ENCODE data around the gene HIPK2.

The HIPK2 gene

DNA sequence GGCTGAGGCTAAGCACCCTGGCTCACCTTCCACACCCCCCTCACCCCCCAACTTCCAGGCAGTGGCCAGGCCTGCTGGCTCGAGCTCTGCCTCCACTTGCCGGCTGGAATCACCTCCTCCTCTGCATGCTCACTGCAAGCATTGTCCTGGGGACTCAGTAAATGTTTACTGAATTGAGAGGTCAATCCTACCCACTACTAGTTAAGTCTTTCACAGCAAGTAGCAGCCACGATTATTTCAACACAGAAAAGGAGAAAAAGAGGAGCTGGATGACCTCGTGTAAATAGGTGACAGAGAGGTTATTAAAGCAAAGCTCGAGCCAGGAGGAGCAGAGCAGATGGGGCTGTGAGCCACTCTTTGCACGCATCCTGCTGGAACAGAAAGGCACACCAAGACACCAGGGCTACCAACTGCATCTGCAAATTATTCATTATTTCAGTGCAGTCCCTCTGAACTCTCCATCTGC lies 32.1 kb downstream of the HIPK2 start:
- H3K4me2 ChIP-seq (ENCODE audit: insufficient read depth, low read length): no peak overlapping the region
- no peak for ATAC-seq (ENCODE audit: insufficient read depth, low read depth)
- TF ChIP-seq EZH2 (IDR thresholded peaks at IDR 0.05; ENCODE audit: borderline replicate concordance, low read depth, low read length, severe bottlenecking) (no peak), CTCF (IDR thresholded peaks at IDR 0.05; ENCODE audit: borderline replicate concordance, extremely low read depth, low read length, poor library complexity, severe bottlenecking) (no peak)
- H4K20me1 ChIP-seq (ENCODE audit: insufficient read depth, low read length): peaks cover 19% of the 10 kb centered on the region
- H3K9me3 ChIP-seq (ENCODE audit: insufficient read depth, low read length, severe bottlenecking): no peaks in the 10 kb centered on the region
- no peak overlapping the region for H3K9ac ChIP-seq (ENCODE audit: low read depth, low read length)
- no peak overlapping the region for H2AFZ ChIP-seq (ENCODE audit: low read depth, low read length)
- H3K79me2 ChIP-seq (ENCODE audit: insufficient read depth, low read length): no peaks in the 10 kb centered on the region; the same call in 1 of the 2 replicates
- H3K36me3 ChIP-seq (ENCODE audit: insufficient read depth, low read length): no peaks in the 10 kb centered on the region
- no peak for DNase-seq
- H3K27ac ChIP-seq (ENCODE audit: low read length): no peak overlapping the region
- H3K4me1 ChIP-seq (ENCODE audit: insufficient read depth, low read length): peaks cover 12% of the 10 kb centered on the region
- H3K27me3 ChIP-seq (ENCODE audit: insufficient read depth, low read length, poor library complexity): no peaks in the 10 kb centered on the region
- no peak overlapping the region for H3K4me3 ChIP-seq (ENCODE audit: low read depth in 1 of 2, low read length in 2 of 2)

GRCh38 chr7:139744768-139745677 lies 32.8 kb downstream of the HIPK2 start:
- Histone ChIP-seq H3K27ac (ENCODE audit: low read length) (no peak overlapping the region), H3K4me1 (ENCODE audit: insufficient read depth, low read length) (peaks cover 7% of the 10 kb centered on the region), H3K27me3 (ENCODE audit: insufficient read depth, low read length, poor library complexity) (no peaks in the 10 kb centered on the region), H3K4me3 (ENCODE audit: low read depth in 1 of 2, low read length in 2 of 2) (no peak overlapping the region), H3K36me3 (ENCODE audit: insufficient read depth, low read length) (no peaks in the 10 kb centered on the region), H3K79me2 (ENCODE audit: insufficient read depth, low read length) (no peaks in the 10 kb centered on the region; the same call in 1 of the 2 replicates), H3K4me2 (ENCODE audit: insufficient read depth, low read length) (no peak overlapping the region), H2AFZ (ENCODE audit: low read depth, low read length) (no peak overlapping the region), H3K9ac (ENCODE audit: low read depth, low read length) (no peak overlapping the region), H4K20me1 (ENCODE audit: insufficient read depth, low read length) (peaks cover 19% of the 10 kb centered on the region), H3K9me3 (ENCODE audit: insufficient read depth, low read length, severe bottlenecking) (no peaks in the 10 kb centered on the region)
- TF ChIP-seq CTCF (IDR thresholded peaks at IDR 0.05; ENCODE audit: borderline replicate concordance, extremely low read depth, low read length, poor library complexity, severe bottlenecking): no peak
- no peak for TF ChIP-seq EZH2 (IDR thresholded peaks at IDR 0.05; ENCODE audit: borderline replicate concordance, low read depth, low read length, severe bottlenecking)
- DNase-seq: no peak
- no peak for ATAC-seq (ENCODE audit: insufficient read depth, low read depth)

DNA sequence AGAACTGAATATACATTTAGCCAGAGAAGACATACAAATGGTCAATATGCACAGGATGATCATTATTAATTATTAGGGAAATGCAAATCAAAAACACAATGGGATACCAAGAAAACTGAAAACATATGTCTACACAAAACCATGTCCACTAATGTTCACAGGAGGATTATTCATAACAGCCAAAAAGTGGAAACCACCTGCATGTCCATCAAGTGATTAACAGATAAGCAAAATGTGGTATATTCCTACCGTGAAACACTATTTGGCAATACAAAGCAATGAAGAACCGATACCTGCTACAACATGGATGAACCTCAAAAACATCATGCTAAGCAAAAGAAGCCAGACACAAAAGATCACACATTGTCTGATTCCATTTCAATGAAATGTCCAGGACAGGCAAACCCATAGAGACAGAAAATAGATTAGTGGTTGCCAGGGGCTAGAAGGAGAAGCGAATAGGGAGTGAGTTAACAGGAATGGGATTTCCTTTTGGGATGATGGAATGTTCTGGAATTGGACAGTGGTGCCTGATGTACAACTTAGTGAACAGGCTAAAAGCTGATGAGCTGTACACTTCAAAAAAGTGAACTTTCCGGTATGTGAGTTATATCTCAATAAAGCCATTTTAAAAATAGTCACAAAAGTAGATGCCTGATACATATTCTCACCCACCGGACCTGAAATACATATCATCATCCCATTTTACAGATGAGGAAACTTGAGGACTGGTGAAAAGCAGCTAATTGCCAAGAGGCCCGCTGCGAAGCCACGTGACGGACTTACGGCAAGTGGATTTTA lies 33.6 kb downstream of the HIPK2 start:
- H4K20me1 ChIP-seq (ENCODE audit: insufficient read depth, low read length): peaks cover 19% of the 10 kb centered on the region
- no peaks in the 10 kb centered on the region; the same call in 1 of the 2 replicates for H3K79me2 ChIP-seq (ENCODE audit: insufficient read depth, low read length)
- DNase-seq (no peak), ATAC-seq (ENCODE audit: insufficient read depth, low read depth) (no peak)
- H3K27ac ChIP-seq (ENCODE audit: low read length): no peak overlapping the region
- H3K9me3 ChIP-seq (ENCODE audit: insufficient read depth, low read length, severe bottlenecking): no peaks in the 10 kb centered on the region
- no peaks in the 10 kb centered on the region for H3K27me3 ChIP-seq (ENCODE audit: insufficient read depth, low read length, poor library complexity)
- H3K4me3 ChIP-seq (ENCODE audit: low read depth in 1 of 2, low read length in 2 of 2): no peak overlapping the region
- TF ChIP-seq CTCF (IDR thresholded peaks at IDR 0.05; ENCODE audit: borderline replicate concordance, extremely low read depth, low read length, poor library complexity, severe bottlenecking): no peak
- TF ChIP-seq EZH2 (IDR thresholded peaks at IDR 0.05; ENCODE audit: borderline replicate concordance, low read depth, low read length, severe bottlenecking): no peak
- H2AFZ ChIP-seq (ENCODE audit: low read depth, low read length): no peak overlapping the region
- peaks cover 7% of the 10 kb centered on the region for H3K4me1 ChIP-seq (ENCODE audit: insufficient read depth, low read length)
- no peak overlapping the region for H3K9ac ChIP-seq (ENCODE audit: low read depth, low read length)
- H3K4me2 ChIP-seq (ENCODE audit: insufficient read depth, low read length): no peak overlapping the region
- no peaks in the 10 kb centered on the region for H3K36me3 ChIP-seq (ENCODE audit: insufficient read depth, low read length)

All from DND-41 (cell line).